ENCODE results near the gene TMED4. TPM values are rescaled to one million over a fixed set of nuclear protein-coding genes. Genes with fewer than 3 reads are reported as not detected.
A peak's percentile ranks its signal among the peaks of the same experiment; 100 is the strongest.

Gene TMED4
- total and polyA plus RNA-seq, 10 of the 15 experiments (the other 5 are each of a cell fraction or from before 2014, with no cell fraction given): 20.8 to 71.3 (median 51.0) TPM

GRCh38 chr7:44587843-44588711, 6.0 kb upstream of the TMED4 start (continued):
- no peak for TF ChIP-seq ZBTB11 (CRISPR knock-in tag; IDR thresholded peaks at IDR 0.05)
- 0 out of 2 replicates have a peak, but pooled peaks have one; percentile 23 for TF ChIP-seq FOXM1 (IDR thresholded peaks at IDR 0.05; ENCODE audit: low read depth, low read length)
- no peak for TF ChIP-seq BCL3 (IDR thresholded peaks at IDR 0.05; ENCODE audit: borderline replicate concordance, insufficient read depth, low read depth, low read length, poor library complexity, severe bottlenecking)
- peak; percentile 35; the same call in 1 of the 2 replicates for TF ChIP-seq ZNF24 (IDR thresholded peaks at IDR 0.05)
- TF ChIP-seq ATF3 (IDR thresholded peaks at IDR 0.05; ENCODE audit: borderline replicate concordance, extremely low read depth, low read depth, low read length): no peak
- TF ChIP-seq SIN3A (IDR thresholded peaks at IDR 0.05; ENCODE audit: low read depth, low read length): no peak
- no peak for TF ChIP-seq MAX (IDR thresholded peaks at IDR 0.05; ENCODE audit: low read depth, low read length)
- no peak for TF ChIP-seq KAT2A (conservative IDR thresholded peaks at IDR 0.05; ENCODE audit: control insufficient read depth, low read depth, low read length)
- TF ChIP-seq SMARCA5 (IDR thresholded peaks at IDR 0.05): peak; percentile 76
- no peak for TF ChIP-seq DPF2 (IDR thresholded peaks at IDR 0.05)
- TF ChIP-seq BACH1 (IDR thresholded peaks at IDR 0.05; ENCODE audit: borderline replicate concordance): no peak
- TF ChIP-seq LARP7 (IDR thresholded peaks at IDR 0.05): no peak
- no peak for TF ChIP-seq BMI1 (IDR thresholded peaks at IDR 0.05; ENCODE audit: borderline replicate concordance)
- no peak for TF ChIP-seq RCOR1 (conservative IDR thresholded peaks at IDR 0.05; ENCODE audit: low read depth, low read length)
- no peak for TF ChIP-seq CEBPZ (IDR thresholded peaks at IDR 0.05; ENCODE audit: low read depth, low read length)
- no peak for TF ChIP-seq EGR1 (IDR thresholded peaks at IDR 0.05; ENCODE audit: borderline replicate concordance in 1 of 2, low read depth in 2 of 2, low read length in 2 of 2)
- no peak for TF ChIP-seq EP300 (IDR thresholded peaks at IDR 0.05; ENCODE audit: borderline replicate concordance in 1 of 2, control insufficient read depth in 1 of 2, low read depth in 2 of 2, low read length in 2 of 2)
- no peak for TF ChIP-seq ZBED1 (IDR thresholded peaks at IDR 0.05; ENCODE audit: borderline replicate concordance)
